Stimulated activated CD8-positive, alpha-beta memory T cell treated with anti-CD3 and anti-CD28 coated beads, Interleukin-12 subunit alpha, Interleukin-12 subunit beta, amount 100 ng/mL, for 24 hours (primary cell): ENCODE data around the gene INS.

Experiments used
- DNase-seq: peaks from one replicate; pipeline ENCODE4 v3.0.0-alpha.2; 2020; ENCODE audit errors: extremely low read depth

INS gene

DNA sequence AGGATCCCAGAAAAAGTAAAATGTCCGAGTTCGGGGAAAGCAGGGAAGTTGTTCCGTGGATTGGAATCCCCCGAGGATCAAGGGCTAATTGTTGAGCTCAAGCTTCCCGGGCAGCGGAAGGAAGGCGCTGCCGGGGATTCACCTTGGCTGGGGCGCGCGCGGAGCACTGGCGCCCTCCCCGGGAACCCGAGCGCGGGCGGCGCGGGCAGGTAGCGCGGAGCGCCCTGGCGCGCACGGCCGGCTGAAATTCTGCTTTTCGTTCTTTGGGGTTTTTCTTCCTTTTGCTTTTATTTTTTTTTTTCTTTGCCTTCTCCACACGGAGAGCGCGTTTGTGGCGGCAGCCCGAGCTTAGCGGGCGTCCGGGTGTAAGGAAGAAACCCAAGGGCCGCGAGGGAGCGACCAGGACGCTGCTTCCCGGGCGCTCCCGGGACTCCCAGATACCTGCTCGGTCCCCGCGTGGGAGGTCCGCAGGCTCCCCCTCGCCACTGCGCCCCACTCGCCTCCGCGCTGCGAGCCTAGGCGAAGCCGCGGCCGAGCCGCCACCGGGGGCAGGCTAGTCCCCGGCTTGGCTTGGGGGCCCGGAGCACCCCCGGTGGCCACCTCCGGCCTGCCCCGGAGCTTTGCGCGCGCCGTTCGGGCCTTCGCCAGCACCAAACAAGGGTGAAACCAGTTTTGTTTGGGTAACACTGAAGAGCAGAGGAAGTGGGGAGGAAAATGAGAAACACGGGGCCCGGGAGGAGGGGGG is 17.0 kb downstream of the INS start:
- DNase-seq, result no peak

DNA sequence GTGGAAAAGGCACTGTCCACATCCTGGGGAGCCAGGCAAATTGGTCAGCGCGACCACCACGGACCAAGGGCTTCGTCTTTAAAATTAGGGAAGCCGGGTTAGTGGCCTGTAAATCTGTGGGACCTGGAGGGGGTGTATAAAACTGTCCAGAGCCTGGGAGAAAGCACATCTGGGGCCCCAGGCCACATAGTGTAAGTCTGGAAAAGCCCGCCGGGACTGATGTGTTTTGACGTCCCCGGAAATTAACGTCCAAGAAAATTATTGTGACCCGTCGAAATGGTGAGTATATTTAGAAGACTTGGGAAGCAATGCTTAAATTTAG is 17.6 kb downstream of the INS start:
- DNase-seq, result no peak

DNA sequence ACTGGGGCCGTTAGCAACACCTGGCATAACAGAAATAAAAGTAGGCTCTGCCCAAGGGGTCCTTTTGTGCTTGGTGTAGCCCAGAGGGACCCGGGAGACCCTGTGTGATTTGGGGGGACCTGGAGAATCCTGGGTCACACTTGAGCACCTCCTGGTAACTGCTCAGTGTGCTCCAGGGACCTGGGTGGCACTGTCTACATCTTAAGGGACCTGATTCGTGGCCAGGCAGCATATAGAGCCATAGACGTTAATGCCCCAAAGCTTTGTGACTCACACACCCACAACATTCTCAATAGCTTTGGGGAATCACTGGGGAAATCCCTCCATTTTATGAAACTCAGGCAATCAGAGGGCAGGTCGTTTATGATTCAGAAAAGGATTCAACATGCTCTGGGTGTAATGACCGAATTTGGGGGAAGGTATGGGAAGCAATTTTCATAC is 18.2 kb downstream of the INS start:
- no peak for DNase-seq

DNA sequence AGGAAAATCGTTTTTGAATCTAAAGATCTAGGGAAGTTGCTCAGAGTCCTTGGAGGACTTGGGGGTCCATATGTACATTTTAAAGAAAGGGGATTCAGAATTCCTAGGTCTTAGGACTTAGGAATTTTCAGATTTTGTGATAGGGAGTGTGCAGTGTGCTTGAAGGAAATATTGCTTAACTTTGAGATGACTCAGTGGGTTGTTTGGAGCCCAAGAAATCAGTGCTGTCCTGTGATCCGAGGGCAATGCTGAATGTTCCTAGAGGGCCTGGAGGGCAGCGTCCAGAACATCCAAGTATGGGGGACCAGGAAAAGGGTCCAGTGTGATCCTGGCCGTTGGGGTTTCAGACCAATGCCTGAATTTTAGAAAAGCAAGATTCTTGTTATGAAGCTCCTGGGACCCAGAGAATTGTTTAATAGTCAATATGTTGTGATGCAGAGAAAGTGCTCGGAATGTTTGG is 18.7 kb downstream of the INS start:
- no peak for DNase-seq

DNA sequence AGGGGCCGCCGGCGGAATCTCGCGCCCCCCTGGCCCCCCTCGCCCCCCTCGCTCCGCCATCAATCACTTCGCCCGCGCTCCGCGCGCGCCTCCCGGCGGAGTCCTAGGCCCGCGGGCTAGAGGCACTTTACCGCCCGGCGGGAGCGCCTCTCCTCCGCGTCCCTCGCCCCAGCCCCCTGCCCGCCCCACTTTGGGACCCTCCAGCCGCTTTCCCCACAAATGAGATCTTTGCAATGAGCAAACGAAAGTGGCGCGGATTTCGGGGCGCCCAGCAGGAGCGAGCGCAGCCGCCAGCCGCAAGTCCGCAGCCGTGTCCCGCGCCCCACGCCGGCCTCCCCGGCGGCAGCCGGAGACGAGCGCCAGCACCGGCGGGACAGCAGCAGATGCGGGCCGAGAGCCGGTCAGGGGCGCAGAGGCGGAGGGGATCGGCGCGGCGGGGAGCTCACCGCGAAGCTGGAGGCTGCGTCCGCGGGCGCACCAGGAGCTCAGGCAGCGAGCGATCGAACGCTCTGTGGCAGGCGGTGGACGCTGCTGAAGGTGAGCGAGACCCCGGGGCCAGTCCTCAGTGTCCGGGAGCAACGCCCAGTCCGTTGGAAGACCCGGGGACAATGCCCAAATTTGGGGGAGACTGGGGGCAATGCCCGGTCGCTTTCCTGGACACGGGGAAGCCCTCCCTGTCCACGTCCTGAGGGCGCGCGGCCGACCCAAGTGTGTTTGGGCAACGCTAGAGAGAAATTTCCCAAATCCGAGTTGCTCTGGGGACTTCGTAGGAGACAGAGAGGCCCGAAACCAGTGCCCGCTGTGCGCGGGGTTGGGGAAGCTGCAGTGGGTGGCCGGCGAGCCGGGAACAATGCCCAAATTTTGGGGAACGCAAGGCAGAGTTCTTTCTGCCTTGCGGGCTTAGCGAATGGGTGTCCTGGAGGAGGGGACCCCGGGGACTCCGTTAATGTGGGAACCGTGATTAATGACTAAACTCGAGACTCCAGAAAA is 20.3 kb downstream of the INS start:
- DNase-seq, result no peak

DNA sequence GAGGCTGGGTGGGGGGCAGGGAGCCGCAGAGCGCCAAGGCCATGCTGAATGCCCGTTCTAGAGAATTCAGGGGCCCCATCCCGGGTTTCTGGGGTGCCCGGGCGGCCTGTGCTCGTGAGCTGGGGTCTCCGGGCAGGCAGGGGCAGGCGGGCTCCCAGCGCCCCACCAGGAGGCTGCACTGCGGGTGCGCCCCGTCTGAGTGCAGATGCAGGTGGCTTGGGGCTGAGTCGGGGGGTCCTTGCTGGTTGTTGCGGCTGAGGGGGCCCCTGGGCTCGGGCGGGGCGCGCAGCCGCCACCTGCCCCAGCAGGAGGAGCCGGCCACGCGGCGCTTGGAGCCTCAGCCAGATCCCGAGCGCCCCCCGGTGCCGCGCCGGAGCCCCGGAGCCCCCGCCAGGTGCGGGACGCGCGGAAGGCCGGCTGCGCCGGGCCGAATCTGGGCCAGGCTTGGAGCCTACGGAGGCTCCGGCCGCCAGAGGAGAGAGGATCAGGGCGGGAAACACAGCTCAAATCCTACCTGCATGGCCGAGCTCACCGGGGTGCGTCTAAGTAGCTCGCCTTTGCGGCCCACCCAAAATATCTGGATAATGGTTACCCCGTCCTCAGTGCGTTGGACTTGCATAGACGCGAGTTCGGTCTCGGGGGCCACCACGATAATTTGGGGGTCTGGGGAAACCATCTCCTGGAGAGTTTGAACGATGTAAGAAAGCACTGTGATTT is 21.2 kb downstream of the INS start:
- no peak for DNase-seq

DNA sequence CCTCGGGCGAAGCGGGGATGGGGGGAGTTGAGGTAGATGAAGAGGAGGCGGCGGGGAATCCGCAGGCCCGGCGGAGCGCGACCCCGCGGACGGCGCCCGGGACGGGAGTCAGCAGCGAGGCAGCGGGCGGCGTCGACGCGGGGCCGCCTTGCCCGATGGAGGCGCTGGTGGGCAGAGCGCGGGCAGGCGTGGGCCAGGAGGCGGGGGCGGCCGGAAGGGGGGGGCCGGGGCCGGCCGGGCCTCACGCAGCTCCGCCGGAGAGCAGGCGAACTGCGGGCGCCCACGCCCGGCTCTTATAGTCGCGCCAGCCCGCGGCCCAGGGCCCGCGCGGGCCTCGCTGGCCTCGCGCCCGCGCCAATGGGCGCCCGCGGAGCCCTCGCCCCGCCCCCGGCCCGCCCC is 21.9 kb downstream of the INS start, which contains the start of gene IGF2:
TSS of gene IGF2 (minus strand) at position 267 of the 399 bp plus-strand sequence. CDS start 3,866 bp downstream, outside the sequence.
- DNase-seq, result no peak

DNA sequence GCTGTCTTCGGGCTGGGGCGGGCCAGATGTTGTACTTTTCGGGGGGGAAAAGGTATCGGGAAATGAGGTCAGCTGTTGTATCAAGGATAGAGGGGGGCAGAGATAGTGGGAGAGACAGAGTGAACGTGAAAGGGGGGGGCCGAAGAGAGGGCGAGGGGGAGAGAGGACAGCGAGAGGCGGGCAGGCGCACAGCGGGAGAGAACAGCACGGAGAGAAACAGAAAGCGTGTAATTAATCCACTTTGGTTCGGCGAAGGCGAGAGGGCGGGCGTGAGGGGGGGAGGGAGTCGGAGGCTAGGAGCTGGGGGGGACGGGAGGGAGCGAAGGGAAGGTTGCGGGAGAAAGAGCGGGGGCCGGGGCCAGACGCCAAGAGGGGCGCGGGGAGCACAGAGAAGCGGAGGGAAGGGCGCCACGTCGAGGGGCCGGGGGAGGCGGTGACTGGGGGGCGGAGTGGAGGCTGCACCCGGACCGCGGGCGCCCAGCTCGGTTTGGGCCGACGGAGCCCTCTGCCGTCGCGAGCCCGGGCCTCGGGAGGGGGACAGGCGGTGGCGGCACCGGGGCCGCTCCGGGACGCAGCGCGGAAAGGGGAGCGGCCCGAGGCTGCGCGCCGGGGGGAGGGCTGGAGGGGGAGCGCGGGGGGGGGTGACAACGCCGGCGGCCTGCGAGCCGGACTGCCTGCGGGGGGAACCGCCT is 22.4 kb downstream of the INS start:
- DNase-seq, result no peak

DNA sequence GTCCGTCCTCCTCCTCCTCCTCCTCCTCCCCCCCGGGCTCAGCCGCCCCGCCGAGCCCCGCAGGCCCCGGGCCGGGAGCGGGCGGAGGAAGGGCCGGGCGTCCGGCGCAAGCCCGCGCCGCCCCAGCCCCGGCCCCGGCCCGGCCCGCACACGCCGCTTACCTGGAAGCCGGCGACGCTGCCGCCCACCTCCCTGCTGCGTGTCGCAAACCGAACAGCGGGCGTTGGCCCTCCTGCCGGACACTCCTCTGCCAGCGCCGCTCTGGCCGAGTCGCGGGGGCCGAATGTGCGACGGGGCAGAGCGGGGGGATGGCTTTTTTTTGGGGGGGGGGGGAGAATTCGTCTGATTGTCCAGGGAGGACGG is 23.0 kb downstream of the INS start:
- no peak for DNase-seq

DNA sequence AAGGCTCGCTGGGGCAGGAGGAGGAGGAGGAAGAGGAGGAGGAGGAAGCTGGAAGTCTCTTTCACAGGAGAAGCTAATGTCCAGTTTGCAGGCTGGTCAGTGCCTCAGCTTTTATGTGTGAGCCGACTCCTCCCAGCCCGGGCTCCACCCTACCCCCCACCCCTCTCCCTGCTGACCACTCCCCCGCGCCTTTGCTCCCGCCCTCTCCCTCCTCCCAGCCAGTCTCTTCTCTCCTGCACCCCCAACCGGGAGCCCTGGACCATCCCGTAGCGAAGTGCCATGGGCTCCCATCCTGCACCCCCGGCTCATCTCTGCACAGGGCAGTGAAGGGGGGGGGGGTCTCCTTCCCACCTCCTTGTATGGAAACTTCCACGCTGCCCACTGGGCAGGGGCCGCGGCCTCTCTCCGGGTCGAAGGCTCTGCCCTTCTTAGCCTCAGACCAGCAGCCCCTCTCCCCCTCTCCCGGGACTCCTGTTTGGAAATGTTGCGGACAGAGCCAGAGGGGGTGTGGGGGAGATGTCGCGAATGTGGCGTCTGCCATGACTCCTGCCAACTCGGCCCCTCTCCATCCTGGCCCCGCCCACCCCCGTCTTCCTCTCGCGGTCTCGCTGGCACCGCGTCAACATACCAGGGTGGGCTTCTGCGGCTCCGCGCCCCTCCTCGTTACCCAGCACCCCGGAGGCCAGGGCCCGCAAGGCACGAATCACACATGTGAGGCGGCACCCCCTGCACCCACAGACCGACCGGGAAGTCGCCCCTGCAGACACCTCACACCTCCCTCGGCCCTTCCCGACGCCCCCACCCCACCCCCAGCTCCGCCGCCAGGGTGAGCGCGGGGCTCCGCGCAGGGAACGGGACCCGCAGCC is 23.6 kb downstream of the INS start:
- no peak for DNase-seq

DNA sequence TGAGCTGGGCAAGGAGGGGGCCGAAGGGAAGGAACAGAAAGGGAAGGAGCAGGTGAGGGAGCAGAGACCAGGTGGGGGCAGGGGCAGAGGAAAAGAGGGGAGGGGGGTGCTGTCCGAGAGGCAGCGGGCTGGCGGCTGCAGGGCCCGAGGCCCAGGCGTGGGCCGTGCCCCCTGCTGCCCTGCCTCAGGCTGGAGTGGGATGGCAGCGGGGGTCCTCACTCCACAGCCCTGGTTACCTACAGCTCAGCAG is 24.1 kb downstream of the INS start:
- DNase-seq, result no peak

DNA sequence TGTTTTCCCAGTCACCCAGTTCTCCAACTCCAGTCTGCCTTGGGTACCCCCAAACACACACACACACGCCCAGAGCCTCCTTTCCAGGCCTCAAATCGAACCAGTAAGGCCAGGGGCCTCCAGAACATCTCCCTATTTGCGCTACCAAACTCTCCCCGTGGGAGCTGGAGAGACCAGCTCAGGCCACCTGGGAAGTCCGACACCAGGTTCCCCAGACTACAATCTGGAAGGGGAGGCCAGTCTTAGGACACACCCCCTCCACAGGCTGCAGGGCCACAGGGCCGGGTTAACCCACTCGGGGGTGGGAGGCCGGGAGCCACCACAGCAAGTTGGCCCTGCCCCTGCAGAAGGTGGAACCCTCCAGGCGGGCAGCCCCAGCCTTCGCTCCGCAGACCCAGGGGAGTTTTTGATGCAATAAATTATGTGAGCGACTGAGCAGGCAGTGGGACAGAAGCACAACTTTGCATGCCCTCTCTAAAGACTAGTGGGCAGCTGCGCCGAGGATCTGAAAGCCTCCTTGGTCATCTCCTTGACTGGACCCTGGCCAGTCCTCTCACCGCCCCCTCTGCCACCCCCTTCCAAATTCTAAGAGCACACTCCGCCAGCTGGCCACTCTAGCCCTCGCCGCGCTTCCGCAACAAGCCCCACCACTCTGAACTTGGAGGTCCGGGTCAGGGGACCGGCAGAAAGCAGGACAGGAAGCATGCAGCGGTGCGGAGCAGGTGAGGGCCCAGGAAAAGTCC is 24.6 kb downstream of the INS start:
- no peak for DNase-seq

DNA sequence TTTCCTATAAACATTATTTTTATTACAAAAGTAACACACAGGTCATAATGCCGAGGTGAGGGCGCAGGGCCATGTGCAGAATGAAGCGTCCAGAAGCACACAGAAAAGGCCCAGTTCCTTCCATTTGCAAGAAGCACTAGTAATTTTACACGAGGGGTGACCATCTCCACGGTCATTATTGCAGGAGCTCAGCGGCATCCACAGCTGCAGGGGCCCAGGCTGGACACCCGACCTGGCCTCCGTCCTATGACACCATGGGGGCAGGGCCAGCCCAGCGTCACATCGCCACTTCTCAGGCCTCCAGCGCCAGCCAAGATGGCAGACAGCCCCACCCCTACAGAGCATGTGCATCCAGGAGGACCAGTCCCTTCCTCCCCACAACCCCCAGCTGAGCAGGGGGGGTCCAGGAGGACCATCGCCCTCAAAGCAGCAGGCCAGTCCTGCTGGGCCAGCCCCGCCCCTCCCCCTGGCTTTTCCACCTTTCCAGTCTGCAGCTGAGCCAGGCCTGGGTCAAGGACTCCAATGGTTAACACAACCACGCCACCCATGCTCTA is 25.3 kb downstream of the INS start:
- no peak for DNase-seq

DNA sequence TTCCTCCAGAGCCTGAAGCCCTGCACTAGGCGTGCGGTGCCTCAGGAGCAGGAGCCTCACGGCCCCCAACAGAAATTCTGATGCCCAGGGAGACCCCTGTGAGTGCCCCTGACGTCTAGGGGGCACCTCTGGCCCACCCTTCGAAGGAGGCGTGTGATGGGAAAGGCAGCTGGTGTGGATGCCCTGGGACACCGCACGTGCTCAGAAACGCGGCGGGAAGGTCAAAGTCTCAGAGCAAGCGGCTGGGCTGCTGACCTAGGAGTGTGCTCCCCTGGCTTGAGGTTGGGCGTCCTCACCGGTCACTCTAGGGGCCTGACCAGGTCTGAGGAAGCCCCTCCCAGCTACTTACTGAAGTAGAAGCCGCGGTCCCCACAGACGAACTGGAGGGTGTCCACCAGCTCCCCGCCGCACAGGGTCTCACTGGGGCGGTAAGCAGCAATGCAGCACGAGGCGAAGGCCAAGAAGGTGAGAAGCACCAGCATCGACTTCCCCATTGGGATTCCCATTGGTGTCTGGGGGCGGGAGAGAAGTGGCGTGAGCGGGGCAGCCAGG is 25.9 kb downstream of the INS start:
- DNase-seq, result no peak

DNA sequence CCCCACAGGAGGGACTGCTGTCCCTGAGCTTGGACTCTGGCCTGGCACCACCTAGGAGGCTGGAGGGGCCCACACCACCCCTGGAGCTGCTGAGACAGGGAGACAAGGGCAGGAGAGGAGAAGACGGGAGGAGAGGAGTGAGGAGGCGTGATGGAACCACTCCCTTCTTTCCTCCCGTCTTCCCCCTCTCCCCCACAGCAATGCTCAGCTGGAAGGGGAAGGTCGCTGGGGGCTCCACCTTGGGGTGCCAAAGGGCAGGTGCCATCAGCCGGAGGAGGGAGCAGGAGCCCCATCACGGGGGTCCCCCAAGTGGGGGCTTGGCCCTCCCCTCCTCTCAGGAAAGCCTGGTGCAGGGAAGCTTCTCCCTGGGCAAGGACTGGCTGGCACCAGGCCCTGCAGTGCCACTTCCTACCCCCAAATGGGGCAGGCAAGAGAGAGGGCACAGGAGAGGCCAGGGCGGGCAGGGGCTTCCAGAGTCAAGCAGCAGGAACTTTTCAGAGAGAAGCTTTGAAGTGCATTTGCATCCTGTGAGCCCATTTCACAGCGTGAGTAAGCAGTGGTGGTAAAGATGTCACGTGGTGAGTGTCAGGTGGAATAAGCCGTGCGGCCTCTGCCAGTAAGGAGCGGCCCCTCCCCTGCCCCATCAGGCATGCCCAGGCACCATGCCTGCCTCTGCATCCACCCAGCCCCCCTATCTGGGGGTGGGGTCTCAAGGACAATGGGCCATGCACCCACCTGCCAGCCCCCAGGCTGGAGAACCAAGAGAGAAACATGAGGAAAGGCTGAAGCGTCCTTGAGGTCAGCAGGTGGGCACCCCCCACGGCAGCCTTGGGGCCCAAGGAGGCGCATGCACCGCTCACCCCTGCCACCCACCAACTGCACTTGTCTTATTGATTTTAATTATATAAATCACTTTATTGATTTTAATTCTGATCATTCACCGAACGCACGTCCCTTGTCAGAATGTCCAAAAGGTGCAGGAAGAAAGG is 26.7 kb downstream of the INS start:
- DNase-seq, result no peak

DNA sequence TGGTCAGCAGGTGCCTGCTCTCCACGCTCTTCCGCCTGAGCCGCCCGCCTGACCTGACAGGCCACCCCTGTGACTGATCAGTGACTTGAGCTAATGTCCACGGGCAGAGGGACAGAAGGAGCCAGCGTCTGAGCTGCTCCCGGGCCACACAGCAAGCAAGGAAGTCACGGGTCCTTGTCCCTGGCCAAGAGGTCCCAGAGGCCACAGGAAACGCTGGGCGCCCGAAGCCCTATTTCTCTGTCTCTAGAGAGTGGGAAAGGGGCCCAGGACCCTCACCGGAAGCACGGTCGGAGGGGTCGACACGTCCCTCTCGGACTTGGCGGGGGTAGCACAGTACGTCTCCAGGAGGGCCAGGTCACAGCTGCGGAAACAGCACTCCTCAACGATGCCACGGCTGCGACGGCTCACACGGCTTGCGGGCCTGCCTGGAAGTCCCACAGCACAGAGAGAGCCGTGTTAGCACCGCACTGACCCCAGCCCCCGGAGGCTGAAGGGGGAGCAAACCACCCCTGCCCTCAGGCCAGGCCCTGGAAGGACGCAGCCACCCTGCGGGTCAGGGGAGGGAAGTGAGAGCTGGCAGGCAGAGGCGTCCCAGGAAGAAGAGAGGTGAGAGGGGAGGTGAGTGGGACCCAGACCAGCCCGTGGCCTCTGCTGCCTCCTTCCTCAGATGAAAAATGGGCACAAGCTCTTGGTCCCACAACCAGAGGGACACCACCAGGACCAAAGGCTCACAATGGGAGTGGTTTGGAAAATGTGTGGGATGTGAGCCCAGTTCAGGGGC is 27.6 kb downstream of the INS start:
- no peak for DNase-seq

DNA sequence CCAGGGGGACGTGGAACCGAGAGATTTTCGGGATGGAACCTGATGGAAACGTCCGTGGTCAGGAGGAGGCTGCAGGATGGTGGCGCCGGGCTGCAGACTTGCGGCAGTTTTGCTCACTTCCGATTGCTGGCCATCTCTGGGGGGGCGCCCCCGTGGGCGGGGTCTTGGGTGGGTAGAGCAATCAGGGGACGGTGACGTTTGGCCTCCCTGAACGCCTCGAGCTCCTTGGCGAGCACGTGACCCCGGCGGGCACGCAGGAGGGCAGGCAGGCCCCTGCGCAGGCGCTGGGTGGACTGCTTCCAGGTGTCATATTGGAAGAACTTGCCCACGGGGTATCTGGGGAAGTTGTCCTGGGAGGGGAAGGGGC is 28.2 kb downstream of the INS start:
- DNase-seq, result no peak

DNA sequence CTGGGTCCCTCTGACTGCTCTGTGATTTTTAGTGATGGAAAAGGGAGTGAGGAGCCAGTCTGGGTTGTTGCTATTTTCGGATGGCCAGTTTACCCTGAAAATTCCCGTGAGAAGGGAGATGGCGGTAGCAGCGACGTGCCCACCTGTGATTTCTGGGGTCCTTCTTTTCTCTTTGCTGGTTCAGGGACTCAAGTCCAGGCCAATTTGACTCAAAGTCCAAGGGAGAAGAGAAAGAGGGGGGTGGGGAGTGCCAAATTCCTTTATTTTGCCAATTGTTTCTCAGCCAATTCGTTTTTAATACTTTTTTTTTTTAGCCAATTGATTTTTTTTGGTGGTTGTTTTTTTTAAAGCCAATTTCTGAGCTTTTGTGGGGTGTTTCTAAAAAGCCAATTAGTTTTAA is 28.8 kb downstream of the INS start:
- no peak for DNase-seq
